IMR-90 (cell line): Measurements from ENCODE around the gene CDH13. TPM values are rescaled to one million over a fixed set of nuclear protein-coding genes. Genes with fewer than 3 reads are reported as not detected.

Experiments used
- ATAC-seq: fragments of 200-7000 bp; cut with Tn5 transposase; 2 replicates; pipeline ENCODE4 v1.9.1; 2020; ENCODE audit warnings: low read depth, mild to moderate bottlenecking, moderate library complexity
- BruUV-seq: library from RNA; stranded (reverse); fragments of 400-500 nt; replicated peaks from 2 replicates; lab custom pipeline; 2021; lab: Mats Ljungman, UMichigan
- CTCF ChIA-PET: fragments of 300-600 bp; formaldehyde crosslinking; extraction: SDS; loops from one replicate; lab custom pipeline; 2021; ENCODE audit warnings: antibody characterized with exemption; lab: Yijun Ruan, JAX
- POLR2A ChIA-PET: fragments of 300-600 bp; sonication (Branson Sonifier 250); formaldehyde crosslinking; loops from one replicate; lab custom pipeline; 2022; ENCODE audit warnings: antibody characterized with exemption; ENCODE audit not compliant: unreplicated experiment; lab: Charles Lee
- DNase-seq: peaks from one replicate; pipeline ENCODE4 v3.0.0; 2013
- H2AFZ ChIP-seq: replicated peaks from 2 replicates; pipeline ENCODE3; 2013; ENCODE audit warnings: low read length, mild to moderate bottlenecking; ENCODE audit not compliant: poor library complexity
- H2AK5ac ChIP-seq: 2 replicates; pipeline ENCODE4 v1.6.1; 2013; ENCODE audit warnings: low read depth, low read length, inconsistent platforms
- H2AK9ac ChIP-seq: replicated peaks from 2 replicates; pipeline ENCODE3; 2013; ENCODE audit warnings: mild to moderate bottlenecking, low read depth, low read length, moderate library complexity; ENCODE audit not compliant: poor library complexity
- H2BK120ac ChIP-seq: 2 replicates; pipeline ENCODE4 v1.6.1; 2013; ENCODE audit warnings: low read depth, low read length, inconsistent platforms
- H2BK15ac ChIP-seq: 3 replicates; pipeline ENCODE4 v1.6.1; 2013; ENCODE audit warnings: low read depth, low read length, inconsistent platforms
- H2BK20ac ChIP-seq: 2 replicates; pipeline ENCODE4 v1.6.1; 2013; ENCODE audit warnings: low read depth, mild to moderate bottlenecking, inconsistent platforms, low read length, moderate library complexity
- H2BK5ac ChIP-seq: 2 replicates; pipeline ENCODE4 v1.6.1; 2013; ENCODE audit warnings: mild to moderate bottlenecking, low read depth, low read length, inconsistent platforms; ENCODE audit not compliant: poor library complexity, severe bottlenecking
- H3K14ac ChIP-seq: replicated peaks from 2 replicates; pipeline ENCODE4 v1.6.1; 2013; ENCODE audit warnings: low read depth, low read length, inconsistent platforms
- H3K18ac ChIP-seq: 2 replicates; pipeline ENCODE4 v1.6.1; 2013; ENCODE audit warnings: low read depth, low read length, control low read depth
- H3K23ac ChIP-seq: 2 replicates; pipeline ENCODE4 v1.6.1; 2013; ENCODE audit warnings: low read depth, low read length, inconsistent platforms
- H3K27ac ChIP-seq: 2 replicates; pipeline ENCODE4 v1.5.1; 2013; ENCODE audit warnings: mild to moderate bottlenecking, control low read depth, low read length; ENCODE audit not compliant: insufficient read depth
- H3K27me3 ChIP-seq: 2 replicates; pipeline ENCODE4 v1.6.1; 2013; ENCODE audit warnings: low read length; ENCODE audit not compliant: control insufficient read depth, insufficient read depth
- H3K36me3 ChIP-seq: 2 replicates; pipeline ENCODE4 v1.6.1; 2013; ENCODE audit warnings: low read length, mixed read lengths; ENCODE audit not compliant: control insufficient read depth, insufficient read depth
- H3K4ac ChIP-seq: 2 replicates; pipeline ENCODE4 v1.6.1; 2013; ENCODE audit warnings: low read depth, low read length, inconsistent platforms
- H3K4me1 ChIP-seq: 2 replicates; pipeline ENCODE4 v1.6.1; 2013; ENCODE audit warnings: low read length, mixed read lengths; ENCODE audit not compliant: control insufficient read depth, insufficient read depth
- H3K4me2 ChIP-seq: 2 replicates; pipeline ENCODE4 v1.6.1; 2013; ENCODE audit warnings: low read depth, mild to moderate bottlenecking, control low read depth, low read length, moderate library complexity
- H3K4me3 ChIP-seq: 2 replicates; pipeline ENCODE4 v1.5.1; 2013; ENCODE audit warnings: low read depth, mild to moderate bottlenecking, control low read depth, low read length, moderate library complexity; ENCODE audit not compliant: insufficient read depth
- H3K56ac ChIP-seq: 2 replicates; pipeline ENCODE4 v1.6.1; 2013; ENCODE audit warnings: low read length, inconsistent platforms; ENCODE audit not compliant: insufficient read depth; ENCODE audit errors: extremely low read depth
- H3K79me1 ChIP-seq, 2 experiments: 2 replicates each; pipeline ENCODE4 v1.6.1; 2013; ENCODE audit warnings: low read length in 2 of 2, inconsistent platforms in 1 of 2, low read depth in 1 of 2
- H3K9ac ChIP-seq: 2 replicates; pipeline ENCODE4 v1.6.1; 2013; ENCODE audit warnings: low read depth, low read length, control low read depth
- H3K9me1 ChIP-seq: 2 replicates; pipeline ENCODE4 v1.6.1; 2013; ENCODE audit warnings: low read length, inconsistent platforms; ENCODE audit not compliant: insufficient read depth
- H3K9me3 ChIP-seq: 2 replicates; pipeline ENCODE4 v1.6.1; 2013; ENCODE audit warnings: low read length; ENCODE audit not compliant: control insufficient read depth, insufficient read depth
- H4K20me1 ChIP-seq: 2 replicates; pipeline ENCODE4 v1.6.1; 2013; ENCODE audit warnings: low read length, inconsistent platforms; ENCODE audit not compliant: insufficient read depth
- H4K5ac ChIP-seq: 2 replicates; pipeline ENCODE4 v1.6.1; 2013; ENCODE audit warnings: mild to moderate bottlenecking, low read depth, low read length, control low read depth
- H4K8ac ChIP-seq, 2 experiments: 2 replicates each; pipeline ENCODE4 v1.6.1; 2013; ENCODE audit warnings: low read depth in 2 of 2, low read length in 2 of 2, control low read depth in 1 of 2, inconsistent platforms in 1 of 2
- H4K91ac ChIP-seq: 2 replicates; pipeline ENCODE4 v1.6.1; 2013; ENCODE audit warnings: low read depth, low read length, inconsistent platforms; ENCODE audit not compliant: insufficient read depth
- BHLHE40 ChIP-seq: fragments of 150-350 bp; IDR thresholded peaks from 2 replicates; pipeline ENCODE4 v1.6.1; 2016; ENCODE audit warnings: mild to moderate bottlenecking, low read depth, low read length
- CEBPB ChIP-seq: IDR thresholded peaks from 2 replicates; pipeline ENCODE4 v1.6.1; 2012; ENCODE audit warnings: low read depth, low read length, improper control_type of control experiment
- CHD1 ChIP-seq: IDR thresholded peaks from 2 replicates; pipeline ENCODE4 v1.6.1; 2012; ENCODE audit warnings: low read depth, low read length, improper control_type of control experiment
- FOS ChIP-seq: fragments of 150-350 bp; IDR thresholded peaks from 2 replicates; pipeline ENCODE4 v1.6.1; 2016; ENCODE audit warnings: low read depth, low read length
- MAFK ChIP-seq: IDR thresholded peaks from 2 replicates; pipeline ENCODE4 v1.6.1; 2012; ENCODE audit warnings: low read depth, low read length, improper control_type of control experiment
- MAZ ChIP-seq: IDR thresholded peaks from 2 replicates; pipeline ENCODE4 v1.6.1; 2012; ENCODE audit warnings: low read depth, mild to moderate bottlenecking, low read length, improper control_type of control experiment, moderate library complexity, borderline replicate concordance
- MXI1 ChIP-seq: IDR thresholded peaks from 2 replicates; pipeline ENCODE4 v1.6.1; 2012; ENCODE audit warnings: low read depth, mild to moderate bottlenecking, low read length, moderate library complexity, borderline replicate concordance
- POLR2A ChIP-seq: IDR thresholded peaks from 2 replicates; pipeline ENCODE4 v1.6.1; 2012; ENCODE audit warnings: mild to moderate bottlenecking, low read depth, low read length
- RAD21 ChIP-seq: IDR thresholded peaks from 2 replicates; pipeline ENCODE4 v1.6.1; 2012; ENCODE audit warnings: low read length, improper control_type of control experiment
- RCOR1 ChIP-seq: IDR thresholded peaks from 2 replicates; pipeline ENCODE4 v1.6.1; 2012; ENCODE audit warnings: mild to moderate bottlenecking, low read length, improper control_type of control experiment; ENCODE audit not compliant: insufficient replicate concordance
- RFX5 ChIP-seq: IDR thresholded peaks from 2 replicates; pipeline ENCODE4 v1.8.0; 2012; ENCODE audit warnings: low read depth, mild to moderate bottlenecking, low read length, moderate library complexity
- SMC3 ChIP-seq: fragments of 150-350 bp; IDR thresholded peaks from 2 replicates; pipeline ENCODE4 v1.6.1; 2016; ENCODE audit warnings: low read depth, mild to moderate bottlenecking, antibody characterized with exemption, low read length, moderate library complexity
- WGBS, 2 experiments: methylation state at CpG; one replicate each; pipeline versions ENCODE4 v1.1.5 to v1.1.7; 2013; ENCODE audit warnings: missing lambda C conversion rate in 2 of 2; ENCODE audit not compliant: insufficient read length in 1 of 2; ENCODE audit errors: extremely low coverage in 2 of 2; 5-methylcytosine and 5-hydroxymethylcytosine counted together
- dilution Hi-C: fragments of 300-500 bp; cut with HindIII; formaldehyde crosslinking; loops from one replicate; pipeline ENCODE4 v1.14.3; 2018; ENCODE audit warnings: low sequenced_read_pairs; ENCODE audit not compliant: unreplicated experiment
- in situ Hi-C: fragments of 300-500 bp; cut with MboI; formaldehyde crosslinking; loops from 3 replicates; pipeline ENCODE4 v1.14.3; 2019; ENCODE audit warnings: low sequenced_read_pairs, inconsistent platforms, mixed read lengths
- intact Hi-C: fragments of 100-400 bp; cut with micrococcal nuclease; formaldehyde crosslinking; loops from 2 replicates; pipeline ENCODE4 v1.10.0; 2022
- polyA plus RNA-seq, 3 experiments: library from polyadenylated mRNA; depleted of rRNA; stranded (reverse); fragments of >200 nt; gene quantifications; 2 replicates each; pipeline ENCODE4 v1.2.3, GENCODE V29; 2012; ENCODE audit warnings: low replicate concordance in 1 of 3
- total RNA-seq: library from RNA; depleted of rRNA; stranded (reverse); fragments of >200 nt; gene quantifications from 2 replicates; pipeline ENCODE4 v1.2.3, GENCODE V29; 2012
- TF ChIP-seq, protein P1 (sequence below): conservative IDR thresholded peaks from 2 replicates; pipeline ENCODE4 v1.5.1; 2012; ENCODE audit warnings: mild to moderate bottlenecking, low read depth, low read length, improper control_type of control experiment
- TF ChIP-seq, protein P2 (sequence below): fragments of 150-350 bp; IDR thresholded peaks from 2 replicates; pipeline ENCODE4 v1.6.1; 2017; ENCODE audit warnings: mild to moderate bottlenecking, antibody characterized with exemption, low read length, low read depth

Gene CDH13
- total and polyA plus RNA-seq, 2 of the 4 experiments (the other 2 are of a cell fraction): 61.6 to 74.7 TPM

DNA sequence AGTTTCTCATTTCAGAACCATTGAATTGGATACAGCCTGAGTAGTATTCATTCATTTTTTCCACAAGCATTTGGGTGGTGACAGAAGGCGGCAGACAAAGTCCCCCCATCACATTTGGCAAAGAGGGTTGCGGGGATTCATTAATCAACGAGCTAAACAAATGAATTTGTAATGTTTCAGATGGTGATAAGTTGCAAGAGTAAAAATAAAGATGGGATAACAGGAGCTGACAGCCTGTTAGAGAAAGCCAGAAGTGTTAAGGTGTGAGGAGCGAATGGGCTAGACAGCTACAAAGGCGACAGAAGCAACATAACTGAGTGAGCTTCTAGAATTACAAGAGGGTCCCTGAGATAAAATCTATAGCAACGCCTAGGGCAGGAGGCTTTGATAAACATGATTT, 838.2 kb downstream of the CDH13 start:
- intact Hi-C loops (no loop called here), dilution Hi-C loops (no loop called here), in situ Hi-C loops (no loop called here)
- no peak overlapping the region for H2BK120ac ChIP-seq
- ATAC-seq (no peak), DNase-seq (no peak)
- no peak overlapping the region for H2AK9ac ChIP-seq
- no peaks in the 10 kb centered on the region for H4K20me1 ChIP-seq
- POLR2A ChIA-PET: no interaction called here
- no peaks in the 10 kb centered on the region for H3K9me3 ChIP-seq
- no peak overlapping the region for H3K9ac ChIP-seq
- no peak overlapping the region for H3K14ac ChIP-seq
- WGBS, 2 experiments: 26% methylated on average over 3 of the region's 6 CpGs; no CpG with 5 or more reads in 1 of the 2 experiments
- no peak overlapping the region for H4K91ac ChIP-seq
- no peak overlapping the region for H3K23ac ChIP-seq
- no peaks in the 10 kb centered on the region for H3K27me3 ChIP-seq
- H3K9me1 ChIP-seq: no peaks in the 10 kb centered on the region
- H3K4me1 ChIP-seq: no peaks in the 10 kb centered on the region; the same call in 1 of the 2 replicates
- H3K18ac ChIP-seq: no peak overlapping the region
- no peak overlapping the region for H3K56ac ChIP-seq
- H2AFZ ChIP-seq: no peak overlapping the region
- no peak overlapping the region for H3K4me2 ChIP-seq
- no peak overlapping the region for H2BK5ac ChIP-seq
- no peak overlapping the region for H3K27ac ChIP-seq
- no peak overlapping the region for H2BK20ac ChIP-seq
- no peak overlapping the region for H4K5ac ChIP-seq
- CTCF ChIA-PET: no interaction called here
- TF ChIP-seq POLR2A (no peak), RFX5 (no peak), MXI1 (no peak), SMC3 (no peak), BHLHE40 (no peak), CEBPB (no peak), CHD1 (no peak), FOS (no peak), MAZ (no peak), RCOR1 (no peak), RAD21 (no peak), MAFK (no peak)
- TF ChIP-seq, protein P1, sequence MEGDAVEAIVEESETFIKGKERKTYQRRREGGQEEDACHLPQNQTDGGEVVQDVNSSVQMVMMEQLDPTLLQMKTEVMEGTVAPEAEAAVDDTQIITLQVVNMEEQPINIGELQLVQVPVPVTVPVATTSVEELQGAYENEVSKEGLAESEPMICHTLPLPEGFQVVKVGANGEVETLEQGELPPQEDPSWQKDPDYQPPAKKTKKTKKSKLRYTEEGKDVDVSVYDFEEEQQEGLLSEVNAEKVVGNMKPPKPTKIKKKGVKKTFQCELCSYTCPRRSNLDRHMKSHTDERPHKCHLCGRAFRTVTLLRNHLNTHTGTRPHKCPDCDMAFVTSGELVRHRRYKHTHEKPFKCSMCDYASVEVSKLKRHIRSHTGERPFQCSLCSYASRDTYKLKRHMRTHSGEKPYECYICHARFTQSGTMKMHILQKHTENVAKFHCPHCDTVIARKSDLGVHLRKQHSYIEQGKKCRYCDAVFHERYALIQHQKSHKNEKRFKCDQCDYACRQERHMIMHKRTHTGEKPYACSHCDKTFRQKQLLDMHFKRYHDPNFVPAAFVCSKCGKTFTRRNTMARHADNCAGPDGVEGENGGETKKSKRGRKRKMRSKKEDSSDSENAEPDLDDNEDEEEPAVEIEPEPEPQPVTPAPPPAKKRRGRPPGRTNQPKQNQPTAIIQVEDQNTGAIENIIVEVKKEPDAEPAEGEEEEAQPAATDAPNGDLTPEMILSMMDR: no peak
- TF ChIP-seq, protein P2, sequence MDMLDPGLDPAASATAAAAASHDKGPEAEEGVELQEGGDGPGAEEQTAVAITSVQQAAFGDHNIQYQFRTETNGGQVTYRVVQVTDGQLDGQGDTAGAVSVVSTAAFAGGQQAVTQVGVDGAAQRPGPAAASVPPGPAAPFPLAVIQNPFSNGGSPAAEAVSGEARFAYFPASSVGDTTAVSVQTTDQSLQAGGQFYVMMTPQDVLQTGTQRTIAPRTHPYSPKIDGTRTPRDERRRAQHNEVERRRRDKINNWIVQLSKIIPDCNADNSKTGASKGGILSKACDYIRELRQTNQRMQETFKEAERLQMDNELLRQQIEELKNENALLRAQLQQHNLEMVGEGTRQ: no peak
- H2BK15ac ChIP-seq: no peak overlapping the region
- H2AK5ac ChIP-seq: no peak overlapping the region
- BruUV-seq: no TSS peak
- H3K4me3 ChIP-seq: no peak overlapping the region
- H3K36me3 ChIP-seq: no peaks in the 10 kb centered on the region
- no peak overlapping the region for H3K4ac ChIP-seq
- no peaks in the 10 kb centered on the region; a peak in 1 of 4 replicates for H3K79me1 ChIP-seq
- H4K8ac ChIP-seq: no peak overlapping the region
